GM12891 (cell line): ENCODE data around the gene SIAH1.

Source experiments
- POLR2A ChIP-seq: IDR thresholded peaks from 2 replicates; pipeline ENCODE4 v1.6.1; 2011; ENCODE audit warnings: low read depth, low read length, control low read depth
- POLR2AphosphoS5 ChIP-seq: IDR thresholded peaks from 2 replicates; pipeline ENCODE4 v1.6.1; 2011; ENCODE audit warnings: low read depth, low read length, control low read depth

DNA sequence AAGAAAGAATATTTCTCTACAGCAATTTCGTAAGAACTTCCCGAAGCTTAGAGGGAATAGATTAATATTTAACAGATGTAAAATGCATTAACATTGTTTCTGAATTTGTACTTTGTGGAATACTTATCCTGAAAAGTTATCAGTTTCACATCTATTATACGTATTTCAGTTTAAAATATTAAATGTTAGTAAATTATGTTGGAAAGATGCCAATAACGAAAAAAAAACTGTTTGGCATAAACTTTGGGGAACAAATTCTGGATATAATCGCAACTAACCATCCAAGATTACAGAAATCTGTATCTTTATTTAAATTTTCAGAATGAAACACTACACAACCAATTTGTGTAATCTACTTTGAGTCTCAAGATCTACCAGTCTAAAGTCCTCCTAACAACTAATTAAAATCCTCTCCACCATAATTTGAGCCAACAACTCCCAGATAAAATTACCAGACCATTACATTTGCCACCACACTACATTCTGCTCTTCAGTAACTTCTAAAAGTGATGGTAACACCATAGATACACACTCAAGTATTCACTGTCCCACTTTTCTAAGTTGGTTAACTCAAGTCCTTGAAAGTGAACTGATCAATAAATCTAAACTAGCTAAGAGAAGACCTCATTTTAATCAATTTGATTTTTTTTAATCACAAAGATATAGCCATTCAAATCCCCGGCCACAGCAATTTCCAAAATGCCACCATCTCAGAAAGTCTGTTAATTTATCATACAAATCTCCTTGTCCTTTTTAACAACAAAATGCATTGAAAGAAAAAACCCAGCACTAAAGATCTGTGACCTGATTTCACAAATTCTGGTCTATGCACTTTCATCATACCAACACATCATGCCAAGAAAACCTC is 2.0 kb downstream of the SIAH1 start:
- TF ChIP-seq POLR2A (no peak), POLR2AphosphoS5 (no peak)
